GM23338 (cell line): Measurements from ENCODE around the gene HS1BP3. TPM values are rescaled to one million over a fixed set of nuclear protein-coding genes. Genes with fewer than 3 reads are reported as not detected.

ENCODE experiments used
- ATAC-seq: fragments of 200-7000 bp; cut with Tn5 transposase; 3 replicates; pipeline ENCODE4 v1.9.1; 2020
- DNase-seq: peaks from one replicate; pipeline ENCODE4 v3.0.0-alpha.2; 2015; ENCODE audit warnings: low spot score
- H2AFZ ChIP-seq: fragments of 200-600 bp; sonication (generic); 2 replicates; pipeline ENCODE4 v1.8.0; 2016; ENCODE audit warnings: antibody characterized with exemption, mild to moderate bottlenecking, moderate library complexity
- H3F3A ChIP-seq: fragments of 200-600 bp; sonication (generic); replicated peaks from 2 replicates; pipeline ENCODE4 v1.8.0; 2017; ENCODE audit warnings: antibody characterized with exemption, mixed run types, low read depth
- H3K27ac ChIP-seq: fragments of 200-600 bp; sonication (generic); 2 replicates; pipeline ENCODE4 v1.6.1; 2016; ENCODE audit warnings: low read depth
- H3K27me3 ChIP-seq: fragments of 200-600 bp; sonication (generic); 2 replicates; pipeline ENCODE4 v1.8.0; 2016; ENCODE audit warnings: mild to moderate bottlenecking, mixed run types, moderate library complexity; ENCODE audit not compliant: insufficient read depth
- H3K36me3 ChIP-seq: fragments of 200-600 bp; sonication (generic); 2 replicates; pipeline ENCODE4 v1.8.0; 2016; ENCODE audit warnings: mild to moderate bottlenecking; ENCODE audit not compliant: insufficient read depth
- H3K4me1 ChIP-seq: fragments of 200-600 bp; sonication (generic); 2 replicates; pipeline ENCODE4 v1.8.0; 2016; ENCODE audit warnings: mild to moderate bottlenecking, moderate library complexity; ENCODE audit not compliant: insufficient read depth
- H3K4me2 ChIP-seq: fragments of 200-600 bp; sonication (generic); 2 replicates; pipeline ENCODE4 v1.7.1; 2017; ENCODE audit warnings: mixed run types
- H3K4me3 ChIP-seq: fragments of 200-600 bp; sonication (generic); 2 replicates; pipeline ENCODE4 v1.6.1; 2016; ENCODE audit warnings: mixed run types
- H3K79me2 ChIP-seq: fragments of 200-600 bp; sonication (generic); replicated peaks from 2 replicates; pipeline ENCODE4 v1.8.0; 2017; ENCODE audit warnings: mild to moderate bottlenecking; ENCODE audit not compliant: insufficient read depth
- H3K9me2 ChIP-seq: fragments of 200-600 bp; sonication (generic); 2 replicates; pipeline ENCODE4 v1.8.0; 2017; ENCODE audit not compliant: insufficient read depth
- H4K20me1 ChIP-seq: fragments of 200-600 bp; sonication (generic); replicated peaks from 2 replicates; pipeline ENCODE4 v1.8.0; 2017; ENCODE audit warnings: mild to moderate bottlenecking; ENCODE audit not compliant: insufficient read depth
- H3K27ac Mint-ChIP-seq: 2 replicates; pipeline ENCODE4 v1.8.0; 2020; ENCODE audit warnings: inconsistent platforms, mild to moderate bottlenecking, moderate library complexity, mixed read lengths
- H3K27me3 Mint-ChIP-seq: 3 replicates; pipeline ENCODE4 v1.8.0; 2022; ENCODE audit warnings: low read depth, mild to moderate bottlenecking, moderate library complexity, mixed read lengths, inconsistent platforms; ENCODE audit not compliant: insufficient read depth, poor library complexity
- H3K36me3 Mint-ChIP-seq: 3 replicates; pipeline ENCODE4 v1.8.0; 2021; ENCODE audit warnings: low read depth, mild to moderate bottlenecking, inconsistent platforms, moderate library complexity, mixed read lengths
- H3K4me1 Mint-ChIP-seq: 3 replicates; pipeline ENCODE4 v1.8.0; 2020; ENCODE audit warnings: mild to moderate bottlenecking, inconsistent platforms, mixed read lengths
- H3K4me3 Mint-ChIP-seq: 3 replicates; pipeline ENCODE4 v1.8.0; 2021; ENCODE audit warnings: moderate library complexity, mild to moderate bottlenecking, inconsistent platforms, mixed read lengths
- H3K9me3 Mint-ChIP-seq: 3 replicates; pipeline ENCODE4 v1.8.0; 2020; ENCODE audit warnings: moderate library complexity, mild to moderate bottlenecking, inconsistent platforms, mixed read lengths
- CREB1 ChIP-seq: fragments of 250-450 bp; sonication (Bioruptor Pico); IDR thresholded peaks from 2 replicates; pipeline ENCODE4 v1.5.0; 2020; ENCODE audit warnings: low read depth, mild to moderate bottlenecking, moderate library complexity
- JUNB ChIP-seq: IDR thresholded peaks from one replicate; pipeline ENCODE4 v1.6.1; 2016; ENCODE audit warnings: antibody characterized with exemption; ENCODE audit not compliant: unreplicated experiment
- NANOG ChIP-seq: IDR thresholded peaks from 2 replicates; pipeline ENCODE4 v1.6.1; 2016; ENCODE audit warnings: antibody characterized with exemption, borderline replicate concordance
- STAT1 ChIP-seq: IDR thresholded peaks from one replicate; pipeline ENCODE4 v1.6.1; 2016; ENCODE audit warnings: antibody characterized with exemption; ENCODE audit not compliant: unreplicated experiment
- ZNF462 ChIP-seq: fragments of 250-450 bp; sonication (Bioruptor Pico); IDR thresholded peaks from 2 replicates; pipeline ENCODE4 v1.5.0; 2020; ENCODE audit warnings: mild to moderate bottlenecking, moderate library complexity
- polyA plus RNA-seq: library from polyadenylated mRNA; unstranded; fragments of >200 nt; fragmentation: Nextera tagmentation; extraction: Ambion mirVana; gene quantifications from 2 replicates; pipeline ENCODE4 v1.2.1, GENCODE V29; 2016
- total RNA-seq: library from RNA; depleted of rRNA; stranded (reverse); fragments of >200 nt; shearing (Covaris generic); gene quantifications from 2 replicates; pipeline ENCODE4 v1.2.3, GENCODE V29; 2014
- TF ChIP-seq, protein P1 (sequence below), 2 experiments: fragments of 200-600 bp in 1 of 2; sonication (generic) in 1 of 2; conservative IDR thresholded peaks; 2 replicates each; pipeline versions ENCODE4 v1.5.1 to v1.6.1; 2016 to 2017; ENCODE audit warnings: antibody characterized with exemption in 2 of 2, low read depth in 2 of 2, mild to moderate bottlenecking in 2 of 2, moderate library complexity in 1 of 2

HS1BP3 gene
- total and polyA plus RNA-seq, 2 experiments from 2014 or later: 7.2 to 15.0 TPM

GRCh38 chr2:20674309-20674965, 23.5 kb upstream of the HS1BP3 start (continued):
- TF ChIP-seq ZNF462 (CRISPR knock-in tag) (no peak), CREB1 (CRISPR knock-in tag) (no peak)

GRCh38 chr2:20673686-20674308, 22.9 kb upstream of the HS1BP3 start:
- no peaks in the 10 kb centered on the region for H3K36me3 Mint-ChIP-seq
- Histone ChIP-seq H4K20me1 (no peaks in the 10 kb centered on the region; the same call in 1 of the 2 replicates), H3K36me3 (no peaks in the 10 kb centered on the region), H3K79me2 (no peaks in the 10 kb centered on the region), H3K4me1 (peaks cover 52% of the 10 kb centered on the region), H3K27ac (no peak overlapping the region), H2AFZ (no peak overlapping the region), H3K4me3 (no peak overlapping the region), H3F3A (peaks cover 3% of the 10 kb centered on the region; the same call in 1 of the 2 replicates), H3K27me3 (peaks cover 64% of the 10 kb centered on the region), H3K4me2 (no peak overlapping the region), H3K9me2 (no peaks in the 10 kb centered on the region)
- no peaks in the 10 kb centered on the region; the same call in 2 of the 3 replicates for H3K9me3 Mint-ChIP-seq
- no peak overlapping the region; the same call in 2 of the 3 replicates for H3K4me3 Mint-ChIP-seq
- no peak overlapping the region for H3K27ac Mint-ChIP-seq
- ATAC-seq: no peak
- peaks cover 65% of the 10 kb centered on the region for H3K4me1 Mint-ChIP-seq
- peaks cover 68% of the 10 kb centered on the region for H3K27me3 Mint-ChIP-seq
- no peak for DNase-seq
- no peak for TF ChIP-seq NANOG
- no peak for TF ChIP-seq ZNF462 (CRISPR knock-in tag)
- TF ChIP-seq JUNB: no peak
- TF ChIP-seq, protein P1, sequence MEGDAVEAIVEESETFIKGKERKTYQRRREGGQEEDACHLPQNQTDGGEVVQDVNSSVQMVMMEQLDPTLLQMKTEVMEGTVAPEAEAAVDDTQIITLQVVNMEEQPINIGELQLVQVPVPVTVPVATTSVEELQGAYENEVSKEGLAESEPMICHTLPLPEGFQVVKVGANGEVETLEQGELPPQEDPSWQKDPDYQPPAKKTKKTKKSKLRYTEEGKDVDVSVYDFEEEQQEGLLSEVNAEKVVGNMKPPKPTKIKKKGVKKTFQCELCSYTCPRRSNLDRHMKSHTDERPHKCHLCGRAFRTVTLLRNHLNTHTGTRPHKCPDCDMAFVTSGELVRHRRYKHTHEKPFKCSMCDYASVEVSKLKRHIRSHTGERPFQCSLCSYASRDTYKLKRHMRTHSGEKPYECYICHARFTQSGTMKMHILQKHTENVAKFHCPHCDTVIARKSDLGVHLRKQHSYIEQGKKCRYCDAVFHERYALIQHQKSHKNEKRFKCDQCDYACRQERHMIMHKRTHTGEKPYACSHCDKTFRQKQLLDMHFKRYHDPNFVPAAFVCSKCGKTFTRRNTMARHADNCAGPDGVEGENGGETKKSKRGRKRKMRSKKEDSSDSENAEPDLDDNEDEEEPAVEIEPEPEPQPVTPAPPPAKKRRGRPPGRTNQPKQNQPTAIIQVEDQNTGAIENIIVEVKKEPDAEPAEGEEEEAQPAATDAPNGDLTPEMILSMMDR (conservative IDR thresholded peaks at IDR 0.05; ENCODE audit: low read depth in 2 of 2): no peak
- no peak for TF ChIP-seq STAT1
